SU-DHL-6 (cell line): ENCODE data around the gene IYD.

Experiments
- H2AFZ ChIP-seq: fragments of 200-600 bp; sonication (generic); 2 replicates; pipeline ENCODE4 v1.6.1; 2014; ENCODE audit warnings: low read depth, mild to moderate bottlenecking, moderate library complexity, mixed read lengths, antibody characterized with exemption, low read length; ENCODE audit not compliant: severe bottlenecking
- H3F3A ChIP-seq: fragments of 200-600 bp; shearing (Covaris generic); 2 replicates; pipeline ENCODE4 v1.6.0; 2016; ENCODE audit warnings: antibody characterized with exemption, mild to moderate bottlenecking; ENCODE audit not compliant: insufficient read depth
- H3K27ac ChIP-seq: fragments of 200-600 bp; sonication (generic); 2 replicates; pipeline ENCODE4 v1.5.1; 2016; ENCODE audit warnings: low read depth, mild to moderate bottlenecking, low read length, moderate library complexity, mixed read lengths
- H3K27me3 ChIP-seq: fragments of 200-600 bp; sonication (generic), shearing (Covaris generic); 2 replicates; pipeline ENCODE4 v1.6.0; 2014; ENCODE audit warnings: mild to moderate bottlenecking, low read length
- H3K36me3 ChIP-seq: fragments of 200-600 bp; sonication (generic); 2 replicates; pipeline ENCODE4 v1.6.1; 2014; ENCODE audit warnings: mild to moderate bottlenecking, low read length, mixed read lengths
- H3K4me2 ChIP-seq: fragments of 300-600, 200-600 bp; shearing (Covaris generic), sonication (generic); 2 replicates; pipeline ENCODE4 v1.6.0; 2014; ENCODE audit warnings: low read length, low read depth, mild to moderate bottlenecking; ENCODE audit not compliant: poor library complexity, severe bottlenecking
- H3K4me3 ChIP-seq: fragments of 200-600 bp; sonication (generic); 2 replicates; pipeline ENCODE4 v1.5.1; 2014; ENCODE audit warnings: antibody characterized with exemption, low read length, mild to moderate bottlenecking, mixed read lengths; ENCODE audit not compliant: insufficient read depth, poor library complexity, severe bottlenecking
- H3K79me2 ChIP-seq: fragments of 200-600 bp; sonication (generic); 2 replicates; pipeline ENCODE4 v1.6.1; 2014; ENCODE audit warnings: mild to moderate bottlenecking, low read length, moderate library complexity; ENCODE audit not compliant: insufficient read depth
- H3K9ac ChIP-seq: fragments of 200-600 bp; sonication (generic); 2 replicates; pipeline ENCODE4 v1.7.0; 2014; ENCODE audit warnings: mild to moderate bottlenecking, low read length
- H3K9me2 ChIP-seq: fragments of 200-600 bp; sonication (generic); replicated peaks from 2 replicates; pipeline ENCODE4 v1.6.1; 2014; ENCODE audit warnings: low read length; ENCODE audit not compliant: insufficient read depth
- H3K9me3 ChIP-seq: fragments of 200-600 bp; sonication (generic); 2 replicates; pipeline ENCODE4 v1.6.1; 2014; ENCODE audit warnings: low read length, mixed read lengths; ENCODE audit not compliant: insufficient read depth
- H4K20me1 ChIP-seq: fragments of 200-600 bp; sonication (generic); 2 replicates; pipeline ENCODE4 v1.6.1; 2014; ENCODE audit warnings: low read depth, mild to moderate bottlenecking, antibody characterized with exemption, low read length, moderate library complexity, mixed read lengths
- CTCF ChIP-seq: fragments of 200-600 bp; sonication (generic); IDR thresholded peaks from one replicate; pipeline ENCODE4 v1.5.1; 2017; ENCODE audit warnings: antibody characterized with exemption, mild to moderate bottlenecking, low read length, moderate library complexity; ENCODE audit not compliant: insufficient read depth, poor library complexity, severe bottlenecking
- EZH2phosphoT487 ChIP-seq: fragments of 200-600 bp; sonication (generic), shearing (Covaris generic); conservative IDR thresholded peaks from 2 replicates; pipeline ENCODE4 v1.6.1; 2018; ENCODE audit warnings: mild to moderate bottlenecking, antibody characterized with exemption, low read length, moderate library complexity, mixed read lengths

Gene IYD

DNA sequence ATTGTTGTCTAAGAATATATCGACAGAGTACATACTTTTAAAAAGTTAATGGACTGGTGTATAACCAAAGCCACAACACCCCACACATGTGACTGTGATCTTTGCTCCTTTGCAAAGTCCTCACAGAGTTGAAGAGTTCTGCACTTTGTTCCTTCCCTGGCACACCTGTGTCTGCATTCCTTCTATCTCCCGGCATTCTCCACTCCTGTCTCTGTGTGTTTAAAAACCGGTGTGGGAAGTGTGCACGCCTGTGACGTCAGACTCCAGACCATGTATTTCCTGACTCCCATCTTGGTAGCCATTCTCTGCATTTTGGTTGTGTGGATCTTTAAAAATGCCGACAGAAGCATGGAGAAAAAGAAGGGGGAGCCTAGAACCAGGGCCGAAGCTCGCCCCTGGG, at the start of gene IYD:
TSS of gene IYD (plus strand) at position 251 of the 400 bp plus-strand sequence. CDS start at position 271, 20 bp downstream.
- no peaks in the 10 kb centered on the region for H3F3A ChIP-seq

DNA sequence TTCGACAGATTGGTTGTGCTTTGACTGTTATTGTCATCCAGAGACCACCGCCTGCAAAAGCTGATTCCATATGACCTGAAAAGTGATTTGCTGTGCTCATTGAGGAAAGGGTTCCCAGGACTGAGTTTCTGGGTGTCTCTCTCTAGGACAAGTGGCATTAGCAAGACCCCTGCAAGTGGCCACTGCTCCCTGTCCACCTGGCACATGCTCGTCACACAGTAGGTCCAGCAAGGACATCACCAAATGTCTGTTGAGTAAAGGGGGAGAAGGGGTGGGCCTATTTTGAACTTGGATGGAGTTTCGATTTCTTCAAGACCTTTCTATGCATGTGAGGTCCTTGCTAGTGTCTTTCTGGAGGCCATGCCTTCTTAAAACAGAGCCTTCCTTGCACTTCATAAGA, 48.9 kb upstream of the IYD start:
- Histone ChIP-seq H3K27me3 (no peaks in the 10 kb centered on the region), H3K4me2 (no peak overlapping the region), H3K79me2 (no peaks in the 10 kb centered on the region), H3K4me3 (no peak overlapping the region), H3K9me3 (no peaks in the 10 kb centered on the region), H3K9ac (no peak overlapping the region), H3K36me3 (no peaks in the 10 kb centered on the region), H3K27ac (no peak overlapping the region), H3F3A (no peaks in the 10 kb centered on the region), H2AFZ (no peak overlapping the region), H4K20me1 (no peaks in the 10 kb centered on the region), H3K9me2 (no peaks in the 10 kb centered on the region)
- TF ChIP-seq CTCF (no peak), EZH2phosphoT487 (no peak)

More for the DNA sequence above, at the start of gene IYD:
- H3K9me2 ChIP-seq = no peaks in the 10 kb centered on the region
- H3K36me3 ChIP-seq = no peaks in the 10 kb centered on the region
- no peaks in the 10 kb centered on the region for H3K27me3 ChIP-seq
- H3K9ac ChIP-seq = no peak within 1 kb of the TSS
- no peaks in the 10 kb centered on the region for H4K20me1 ChIP-seq
- no peaks in the 10 kb centered on the region for H3K79me2 ChIP-seq
- H3K4me2 ChIP-seq = no peak within 1 kb of the TSS
- H2AFZ ChIP-seq = no peak within 1 kb of the TSS
- H3K27ac ChIP-seq = no peak within 1 kb of the TSS
- H3K4me3 ChIP-seq = no peak within 1 kb of the TSS
- H3K9me3 ChIP-seq = no peaks in the 10 kb centered on the region
- TF ChIP-seq EZH2phosphoT487 = no peak
- TF ChIP-seq CTCF = no peak

DNA sequence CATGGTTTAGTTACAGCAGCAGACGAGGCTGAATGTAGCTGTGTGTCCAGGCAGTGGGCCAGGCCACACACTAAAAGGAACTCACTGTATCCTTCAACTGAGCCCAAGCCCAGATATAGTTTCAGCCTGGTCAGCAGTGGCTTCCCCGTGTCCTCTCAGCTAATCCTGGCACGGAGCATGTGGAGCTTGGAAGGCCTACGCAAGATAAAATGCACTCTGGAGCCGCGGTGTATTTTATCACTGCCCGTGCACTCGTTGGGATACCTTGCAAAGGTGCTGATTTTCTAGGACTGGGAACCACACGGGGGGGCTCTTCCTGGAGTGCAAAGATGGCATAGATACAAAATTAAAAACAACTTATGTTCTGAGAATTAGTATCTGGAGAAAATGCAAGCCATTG, 48.4 kb upstream of the IYD start:
- no peaks in the 10 kb centered on the region for H3K79me2 ChIP-seq
- no peak overlapping the region for H3K9ac ChIP-seq
- TF ChIP-seq CTCF (no peak), EZH2phosphoT487 (no peak)
- H3K4me2 ChIP-seq = no peak overlapping the region
- no peak overlapping the region for H3K27ac ChIP-seq
- H3K4me3 ChIP-seq = no peak overlapping the region
- H3K27me3 ChIP-seq = no peaks in the 10 kb centered on the region
- no peaks in the 10 kb centered on the region for H3K9me3 ChIP-seq
- H3F3A ChIP-seq = no peaks in the 10 kb centered on the region
- no peak overlapping the region for H2AFZ ChIP-seq
- H3K9me2 ChIP-seq = no peaks in the 10 kb centered on the region
- no peaks in the 10 kb centered on the region for H3K36me3 ChIP-seq
- H4K20me1 ChIP-seq = no peaks in the 10 kb centered on the region

GRCh38 chr6:150322466-150322871, 46.3 kb upstream of the IYD start:
- H3K36me3 ChIP-seq = no peaks in the 10 kb centered on the region
- H3K27ac ChIP-seq = no peak overlapping the region
- no peaks in the 10 kb centered on the region for H3K9me2 ChIP-seq
- no peaks in the 10 kb centered on the region for H3K79me2 ChIP-seq
- no peak overlapping the region for H3K4me3 ChIP-seq
- no peaks in the 10 kb centered on the region for H3K9me3 ChIP-seq
- no peaks in the 10 kb centered on the region for H4K20me1 ChIP-seq
- no peaks in the 10 kb centered on the region for H3K27me3 ChIP-seq
- TF ChIP-seq CTCF (no peak), EZH2phosphoT487 (no peak)
- no peak overlapping the region for H3K9ac ChIP-seq
- H3K4me2 ChIP-seq = no peak overlapping the region
- H3F3A ChIP-seq = no peaks in the 10 kb centered on the region
- no peak overlapping the region for H2AFZ ChIP-seq
